ENCODE data around the gene NR2E1.

The NR2E1 gene

DNA sequence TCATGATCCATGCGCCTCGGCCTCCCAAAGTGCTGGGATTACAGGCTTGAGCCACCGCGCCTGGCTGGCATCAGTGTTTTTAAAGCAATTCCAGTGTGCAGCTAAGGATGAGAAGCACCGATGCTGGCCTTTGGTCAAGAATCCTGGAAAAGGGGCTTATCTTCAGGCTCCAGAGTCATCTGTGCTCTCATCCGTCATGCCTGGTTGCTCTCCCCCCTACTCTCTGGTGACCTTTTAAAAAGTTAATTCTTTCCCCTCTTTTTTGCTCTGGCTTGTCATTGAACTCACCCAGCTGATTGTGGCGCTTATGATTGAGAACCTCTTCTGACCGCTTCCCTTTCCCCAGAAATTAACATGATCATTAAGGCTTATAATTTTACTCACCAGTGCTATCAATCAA is 28.7 kb downstream of the NR2E1 start:
- TF ChIP-seq, protein P1, sequence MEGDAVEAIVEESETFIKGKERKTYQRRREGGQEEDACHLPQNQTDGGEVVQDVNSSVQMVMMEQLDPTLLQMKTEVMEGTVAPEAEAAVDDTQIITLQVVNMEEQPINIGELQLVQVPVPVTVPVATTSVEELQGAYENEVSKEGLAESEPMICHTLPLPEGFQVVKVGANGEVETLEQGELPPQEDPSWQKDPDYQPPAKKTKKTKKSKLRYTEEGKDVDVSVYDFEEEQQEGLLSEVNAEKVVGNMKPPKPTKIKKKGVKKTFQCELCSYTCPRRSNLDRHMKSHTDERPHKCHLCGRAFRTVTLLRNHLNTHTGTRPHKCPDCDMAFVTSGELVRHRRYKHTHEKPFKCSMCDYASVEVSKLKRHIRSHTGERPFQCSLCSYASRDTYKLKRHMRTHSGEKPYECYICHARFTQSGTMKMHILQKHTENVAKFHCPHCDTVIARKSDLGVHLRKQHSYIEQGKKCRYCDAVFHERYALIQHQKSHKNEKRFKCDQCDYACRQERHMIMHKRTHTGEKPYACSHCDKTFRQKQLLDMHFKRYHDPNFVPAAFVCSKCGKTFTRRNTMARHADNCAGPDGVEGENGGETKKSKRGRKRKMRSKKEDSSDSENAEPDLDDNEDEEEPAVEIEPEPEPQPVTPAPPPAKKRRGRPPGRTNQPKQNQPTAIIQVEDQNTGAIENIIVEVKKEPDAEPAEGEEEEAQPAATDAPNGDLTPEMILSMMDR (IDR thresholded peaks at IDR 0.05; ENCODE audit: insufficient read depth, low read depth, low read length, missing control alignments) = no peak
- no peak overlapping the region for H3K4me3 ChIP-seq (ENCODE audit: low read length)
- DNase-seq (ENCODE audit: low read depth) = no peak

DNA sequence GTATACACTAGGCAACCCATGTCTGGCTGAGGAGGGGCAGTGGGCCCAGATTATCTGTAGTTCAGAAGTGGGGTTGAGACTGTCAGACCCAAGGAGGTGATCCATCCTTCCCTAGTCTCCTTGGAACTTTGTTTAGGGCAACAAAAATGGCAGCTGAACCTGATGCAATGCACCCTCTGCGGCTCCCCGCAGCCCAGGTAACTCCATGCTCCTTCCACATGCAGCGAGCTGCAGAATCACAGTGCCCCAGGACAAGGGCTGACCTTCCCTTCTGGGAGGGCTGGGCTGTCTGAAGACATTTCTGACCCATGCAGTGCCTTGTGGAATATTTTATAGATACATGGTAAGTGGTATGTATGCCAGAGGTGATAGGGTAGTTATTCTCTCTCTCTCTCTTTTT is 29.4 kb downstream of the NR2E1 start:
- TF ChIP-seq, protein P1 (IDR thresholded peaks at IDR 0.05; ENCODE audit: insufficient read depth, low read depth, low read length, missing control alignments) = no peak
- DNase-seq (ENCODE audit: low read depth) = no peak
- H3K4me3 ChIP-seq (ENCODE audit: low read length) = no peak overlapping the region

DNA sequence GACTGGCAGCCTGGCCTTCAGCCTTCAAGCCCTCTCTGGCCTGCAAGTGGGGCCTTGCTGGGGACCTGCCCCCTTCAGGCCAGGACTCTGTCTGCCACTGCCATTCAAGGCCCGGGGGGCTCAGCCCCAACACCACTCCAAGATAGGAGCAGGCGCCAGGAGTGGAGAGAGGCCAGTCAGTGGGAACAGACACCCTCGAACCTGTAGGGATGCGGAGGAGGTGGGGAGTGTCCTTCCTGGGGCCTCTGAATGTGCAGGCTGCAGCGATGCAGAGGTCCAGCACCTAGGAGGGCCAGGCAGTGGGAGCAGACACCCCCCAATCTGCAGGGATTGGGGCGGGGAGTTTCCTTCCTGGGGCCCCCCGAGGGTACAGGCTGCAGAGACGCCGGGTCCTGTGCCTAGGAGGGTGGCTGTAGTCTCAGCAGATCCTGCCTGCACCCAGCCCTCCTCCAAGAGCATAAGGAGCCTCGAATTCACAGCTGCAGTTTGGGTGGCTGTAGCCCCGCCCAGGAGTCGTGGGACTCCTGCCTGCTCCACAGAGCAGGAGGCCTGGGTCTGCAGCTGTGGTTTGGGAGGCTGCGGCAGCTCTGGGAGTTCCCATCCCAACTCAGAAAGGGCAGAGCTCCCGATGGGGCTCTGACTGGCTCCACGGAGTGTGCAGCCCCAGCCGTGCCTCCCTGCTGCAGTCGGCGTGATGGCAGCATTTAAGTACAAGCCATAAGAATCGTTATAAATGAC is 33.1 kb downstream of the NR2E1 start:
- no peak for DNase-seq (ENCODE audit: low read depth)
- no peak overlapping the region for H3K4me3 ChIP-seq (ENCODE audit: low read length)
- TF ChIP-seq, protein P1 (IDR thresholded peaks at IDR 0.05; ENCODE audit: insufficient read depth, low read depth, low read length, missing control alignments) = no peak

DNA sequence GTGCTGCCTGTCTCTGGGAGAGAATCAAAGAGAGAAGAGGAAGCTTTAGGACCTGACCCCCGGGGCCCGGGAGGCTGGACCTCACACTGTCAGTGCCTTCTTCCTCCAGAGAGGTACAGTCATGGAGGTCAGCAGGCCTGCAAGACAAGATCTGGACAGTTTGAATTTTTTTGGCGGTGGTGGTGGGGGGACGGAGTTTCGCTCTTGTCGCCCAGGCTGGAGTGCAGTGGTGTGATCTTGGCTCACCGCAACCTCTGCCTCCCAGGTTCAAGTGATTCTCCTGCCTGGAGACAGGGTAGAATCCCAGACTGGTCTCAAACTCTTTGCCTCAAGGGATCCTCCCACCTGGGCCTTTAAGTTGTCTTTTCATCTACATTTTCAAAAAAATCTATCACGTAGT is 34.4 kb downstream of the NR2E1 start:
- DNase-seq (ENCODE audit: low read depth) = no peak
- no peak overlapping the region for H3K4me3 ChIP-seq (ENCODE audit: low read length)
- TF ChIP-seq, protein P1 (IDR thresholded peaks at IDR 0.05; ENCODE audit: insufficient read depth, low read depth, low read length, missing control alignments) = no peak

DNA sequence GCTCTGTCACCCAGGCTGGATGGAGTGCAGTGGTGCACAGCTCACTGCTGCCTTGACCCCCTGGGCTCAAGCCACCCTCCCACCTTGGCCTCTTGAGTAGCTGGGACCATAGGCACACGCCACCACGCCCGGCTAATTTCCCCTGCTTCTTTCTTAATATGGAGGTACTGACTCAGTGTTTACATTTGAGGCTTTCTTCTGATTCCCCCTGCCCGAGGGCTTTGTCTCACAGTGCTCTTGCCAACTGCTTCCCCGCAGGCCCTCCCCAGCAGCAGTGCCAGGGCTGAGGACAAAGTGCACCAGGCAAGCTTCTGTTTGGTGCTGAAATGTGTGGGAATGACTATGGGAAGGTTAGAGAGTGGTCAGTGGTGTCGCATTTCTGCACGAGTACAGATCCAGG is 34.8 kb downstream of the NR2E1 start:
- peak; percentile 84 for DNase-seq (ENCODE audit: low read depth)
- TF ChIP-seq, protein P1 (IDR thresholded peaks at IDR 0.05; ENCODE audit: insufficient read depth, low read depth, low read length, missing control alignments) = no peak
- no peak overlapping the region for H3K4me3 ChIP-seq (ENCODE audit: low read length)

DNA sequence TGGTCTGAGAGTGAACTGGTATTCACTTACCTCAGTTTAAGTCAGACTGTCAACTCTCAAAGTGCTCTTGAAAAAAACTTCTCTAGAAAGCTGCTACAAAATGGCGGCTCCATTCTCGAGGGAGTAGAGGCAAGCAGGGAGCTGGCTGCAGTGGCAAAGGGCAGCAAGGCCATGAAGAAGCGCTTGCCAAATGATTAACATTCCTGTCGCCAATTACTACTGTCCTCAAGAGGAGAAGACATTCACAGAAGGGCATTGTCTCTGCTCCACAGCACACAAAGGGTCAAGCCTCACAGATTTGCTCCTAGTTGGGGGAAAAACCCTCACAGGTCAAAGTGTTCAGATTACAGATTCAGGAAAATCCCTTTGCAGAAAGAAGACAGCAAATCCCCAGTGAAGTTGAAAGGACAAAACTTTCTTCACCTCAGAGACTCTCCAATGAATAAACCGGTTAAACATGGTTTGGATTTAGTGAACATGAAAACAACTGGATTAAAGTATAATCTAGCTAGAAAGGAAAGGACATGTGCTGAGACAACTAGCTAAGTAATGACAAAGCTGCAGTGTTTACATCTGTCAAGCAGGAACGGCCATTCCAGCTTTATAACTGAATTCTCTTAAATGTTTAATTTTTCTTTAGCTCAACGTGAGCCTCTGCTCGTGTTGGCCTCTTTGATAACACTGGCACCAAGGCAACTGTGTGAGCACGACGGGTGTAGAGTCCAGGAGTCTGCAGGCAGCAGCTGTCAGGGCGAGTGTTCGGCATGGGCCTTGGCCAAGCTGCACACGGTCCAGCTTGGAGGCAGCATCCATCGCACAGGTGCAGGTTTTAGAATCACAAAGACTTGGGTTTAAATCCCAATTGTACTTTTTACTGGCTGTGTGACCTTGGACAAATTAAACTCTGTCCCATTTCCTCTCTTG is 37.6 kb downstream of the NR2E1 start:
- TF ChIP-seq, protein P1 (IDR thresholded peaks at IDR 0.05; ENCODE audit: insufficient read depth, low read depth, low read length, missing control alignments) = no peak
- H3K4me3 ChIP-seq (ENCODE audit: low read length) = no peak overlapping the region
- peak; percentile 2 for DNase-seq (ENCODE audit: low read depth)

All from epithelial cell of esophagus (primary cell).